ENCODE results near the gene HOMER1.

GRCh38 chr5:79399046-79399445 is 114.9 kb downstream of the HOMER1 start:
- no peak for TF ChIP-seq POLR2A (IDR thresholded peaks at IDR 0.05)
- TF ChIP-seq CTCF (IDR thresholded peaks at IDR 0.05 in 4 of 5, conservative IDR thresholded peaks at IDR 0.05 in 1 of 5) = no peak

Data from gastrocnemius medialis (tissue), 4 donors.